IPS-11a (cell line): ENCODE data around the gene CCT3.

Source experiments
- H3K4me3 ChIP-seq: one replicate; pipeline ENCODE4 v1.5.1; 2013; ENCODE audit warnings: low read depth, low read length, control low read depth

Gene CCT3

GRCh38 chr1:156338180-156338976 is at the start of gene CCT3, which contains the start of gene TSACC:
Gene CCT3 (minus strand): TSS chr1:156338292. CDS start chr1:156338184, 108 bp downstream.
Gene TSACC (plus strand): TSS chr1:156338526. CDS start chr1:156339758, 1,232 bp downstream.
- H3K4me3 ChIP-seq, result peak within 1 kb of the TSS; percentile 96

- H3K4me3 ChIP-seq, result no peak overlapping the region
Measured at GRCh38 chr1:156387870-156388173, 49.7 kb upstream of the CCT3 start.

- no peak overlapping the region for H3K4me3 ChIP-seq
Measured at GRCh38 chr1:156386949-156387869, 49.1 kb upstream of the CCT3 start.

- no peak overlapping the region for H3K4me3 ChIP-seq
Measured at GRCh38 chr1:156386134-156386901, 48.2 kb upstream of the CCT3 start.

- no peak overlapping the region for H3K4me3 ChIP-seq
Measured at GRCh38 chr1:156385534-156386031, 47.5 kb upstream of the CCT3 start.

GRCh38 chr1:156384658-156385057 is 46.6 kb upstream of the CCT3 start:
- no peak overlapping the region for H3K4me3 ChIP-seq

- H3K4me3 ChIP-seq, result no peak overlapping the region
Measured at GRCh38 chr1:156384007-156384406, 45.9 kb upstream of the CCT3 start.

- H3K4me3 ChIP-seq, result no peak overlapping the region
Measured at GRCh38 chr1:156383023-156383422, 44.9 kb upstream of the CCT3 start.

- H3K4me3 ChIP-seq, result no peak overlapping the region
Measured at GRCh38 chr1:156382561-156382960, 44.5 kb upstream of the CCT3 start.

- H3K4me3 ChIP-seq, result no peak overlapping the region
Measured at GRCh38 chr1:156379420-156380165, 41.5 kb upstream of the CCT3 start.

- no peak overlapping the region for H3K4me3 ChIP-seq
Measured at GRCh38 chr1:156378557-156378956, 40.5 kb upstream of the CCT3 start.

GRCh38 chr1:156376958-156377919 is 39.1 kb upstream of the CCT3 start:
- no peak overlapping the region for H3K4me3 ChIP-seq

GRCh38 chr1:156376146-156376545 is 38.1 kb upstream of the CCT3 start:
- no peak overlapping the region for H3K4me3 ChIP-seq

GRCh38 chr1:156373546-156373945 is 35.5 kb upstream of the CCT3 start:
- H3K4me3 ChIP-seq, result no peak overlapping the region

- H3K4me3 ChIP-seq, result no peak overlapping the region
Measured at GRCh38 chr1:156372876-156373275, 34.8 kb upstream of the CCT3 start.

- H3K4me3 ChIP-seq, result no peak overlapping the region
Measured at GRCh38 chr1:156372265-156372586, 34.1 kb upstream of the CCT3 start.

GRCh38 chr1:156371553-156372264 is 33.6 kb upstream of the CCT3 start:
- no peak overlapping the region for H3K4me3 ChIP-seq

GRCh38 chr1:156369685-156370286 is 31.7 kb upstream of the CCT3 start:
- peak overlapping the region; percentile 52 for H3K4me3 ChIP-seq
